H1 (cell line): ENCODE results near the gene SNRPA1. TPM values are rescaled to one million over a fixed set of nuclear protein-coding genes. Genes with fewer than 3 reads are reported as not detected.

ENCODE experiments used
- ASH2L ChIP-seq: fragments of 200-600, 300-600 bp; sonication (generic); IDR thresholded peaks from one replicate; pipeline ENCODE4 v1.7.1; 2017; ENCODE audit warnings: low read length
- BCL11A ChIP-seq, 2 experiments: IDR thresholded peaks; one replicate each; pipeline ENCODE4 v1.6.1; 2011; ENCODE audit warnings: low read depth in 2 of 2, low read length in 2 of 2, mild to moderate bottlenecking in 2 of 2
- CTBP2 ChIP-seq: IDR thresholded peaks from 2 replicates; pipeline ENCODE4 v1.7.0; 2011; ENCODE audit warnings: borderline replicate concordance, mild to moderate bottlenecking, moderate library complexity, mixed read lengths, low read length; ENCODE audit not compliant: insufficient read depth, insufficient read length
- EP300 ChIP-seq, 2 experiments: IDR thresholded peaks; 1 replicate in 1 of 2; 2 replicates in 1 of 2; pipeline ENCODE4 v1.6.1; 2011 to 2012; ENCODE audit warnings: low read depth in 2 of 2, low read length in 2 of 2, mild to moderate bottlenecking in 2 of 2, borderline replicate concordance in 1 of 2, inconsistent platforms in 1 of 2, moderate library complexity in 1 of 2
- PHF8 ChIP-seq: fragments of 200-600 bp; sonication (generic); conservative IDR thresholded peaks from 2 replicates; pipeline ENCODE4 v1.7.1; 2012; ENCODE audit warnings: low read depth, mild to moderate bottlenecking, inconsistent platforms, low read length, moderate library complexity
- RFX5 ChIP-seq: IDR thresholded peaks from 2 replicates; pipeline ENCODE4 v1.6.1; 2011; ENCODE audit warnings: low read depth, low read length, improper control_type of control experiment, borderline replicate concordance
- RNF2 ChIP-seq: fragments of 200-900, 300-1000 bp; sonication (generic); IDR thresholded peaks from 2 replicates; pipeline ENCODE4 v1.7.1; 2016; ENCODE audit warnings: borderline replicate concordance, low read depth, mild to moderate bottlenecking, antibody characterized with exemption, low read length; ENCODE audit not compliant: poor library complexity, severe bottlenecking; ENCODE audit errors: missing control alignments
- SIN3A ChIP-seq, 2 experiments: IDR thresholded peaks in 1 of 2; conservative IDR thresholded peaks in 1 of 2; 2 replicates each; pipeline ENCODE4 v1.6.1; 2011 to 2012; ENCODE audit warnings: low read length in 2 of 2, improper control_type of control experiment in 1 of 2, low read depth in 1 of 2, mild to moderate bottlenecking in 1 of 2
- SP1 ChIP-seq: IDR thresholded peaks from 2 replicates; pipeline ENCODE4 v1.6.1; 2011; ENCODE audit warnings: low read depth, low read length
- ZNF274 ChIP-seq: IDR thresholded peaks from 2 replicates; pipeline ENCODE4 v1.7.0; 2012; ENCODE audit warnings: low read length, borderline replicate concordance; ENCODE audit errors: extremely low read depth
- polyA plus RNA-seq, 7 experiments: library from polyadenylated mRNA; depleted of rRNA in 3 of 7; stranded (reverse) in 5 of 7; unstranded in 2 of 7; fragments of >200 nt in 5 of 7; fragments of 200-250 nt in 2 of 7; gene quantifications; 1 replicate in 5 of 7; 2 replicates in 1 of 7; 4 replicates in 1 of 7; pipeline versions ENCODE4 v1.2.1 to v1.2.3, GENCODE V29; 2011 to 2013; ENCODE audit warnings: missing spikeins in 2 of 7, mixed read lengths in 2 of 7
- total RNA-seq: library from RNA; stranded (reverse); fragmentation: NEBNext Ultra II Directional; extraction: Animal tissue kit (Norgen Biotek cat#: 25700); gene quantifications from 2 replicates; pipeline ENCODE4 v1.2.1, GENCODE V29; 2021
- TF ChIP-seq, protein P1 (sequence below): fragments of 300-600 bp; sonication (generic); IDR thresholded peaks from 2 replicates; pipeline ENCODE4 v1.7.1; 2012; ENCODE audit warnings: low read length, moderate library complexity, mild to moderate bottlenecking, inconsistent platforms; ENCODE audit not compliant: insufficient replicate concordance

Gene SNRPA1
- total and polyA plus RNA-seq, 2 of the 8 experiments (the other 6 are each of a cell fraction or from before 2014, with no cell fraction given): 140 to 221 TPM

DNA sequence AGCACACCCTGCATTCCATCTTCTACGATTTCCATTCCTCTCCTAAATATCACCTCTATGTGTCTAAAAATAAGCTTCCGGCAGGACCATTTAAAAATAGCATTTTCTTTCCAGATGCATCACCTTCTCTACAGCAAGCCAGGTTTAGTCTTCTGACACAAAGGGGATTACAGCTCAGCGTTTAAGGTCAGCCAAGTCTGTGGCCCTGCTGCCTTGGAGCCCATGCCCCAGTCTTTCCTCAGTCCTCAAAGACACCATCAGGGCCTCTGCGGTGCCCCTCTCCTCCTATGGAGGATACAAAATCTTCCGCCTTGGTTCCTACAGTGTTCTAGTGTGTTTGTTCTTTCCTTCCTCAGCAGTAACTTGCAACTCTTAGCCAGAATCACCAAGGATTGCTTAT lies 21.5 kb downstream of the SNRPA1 start (continued):
- TF ChIP-seq, protein P1, sequence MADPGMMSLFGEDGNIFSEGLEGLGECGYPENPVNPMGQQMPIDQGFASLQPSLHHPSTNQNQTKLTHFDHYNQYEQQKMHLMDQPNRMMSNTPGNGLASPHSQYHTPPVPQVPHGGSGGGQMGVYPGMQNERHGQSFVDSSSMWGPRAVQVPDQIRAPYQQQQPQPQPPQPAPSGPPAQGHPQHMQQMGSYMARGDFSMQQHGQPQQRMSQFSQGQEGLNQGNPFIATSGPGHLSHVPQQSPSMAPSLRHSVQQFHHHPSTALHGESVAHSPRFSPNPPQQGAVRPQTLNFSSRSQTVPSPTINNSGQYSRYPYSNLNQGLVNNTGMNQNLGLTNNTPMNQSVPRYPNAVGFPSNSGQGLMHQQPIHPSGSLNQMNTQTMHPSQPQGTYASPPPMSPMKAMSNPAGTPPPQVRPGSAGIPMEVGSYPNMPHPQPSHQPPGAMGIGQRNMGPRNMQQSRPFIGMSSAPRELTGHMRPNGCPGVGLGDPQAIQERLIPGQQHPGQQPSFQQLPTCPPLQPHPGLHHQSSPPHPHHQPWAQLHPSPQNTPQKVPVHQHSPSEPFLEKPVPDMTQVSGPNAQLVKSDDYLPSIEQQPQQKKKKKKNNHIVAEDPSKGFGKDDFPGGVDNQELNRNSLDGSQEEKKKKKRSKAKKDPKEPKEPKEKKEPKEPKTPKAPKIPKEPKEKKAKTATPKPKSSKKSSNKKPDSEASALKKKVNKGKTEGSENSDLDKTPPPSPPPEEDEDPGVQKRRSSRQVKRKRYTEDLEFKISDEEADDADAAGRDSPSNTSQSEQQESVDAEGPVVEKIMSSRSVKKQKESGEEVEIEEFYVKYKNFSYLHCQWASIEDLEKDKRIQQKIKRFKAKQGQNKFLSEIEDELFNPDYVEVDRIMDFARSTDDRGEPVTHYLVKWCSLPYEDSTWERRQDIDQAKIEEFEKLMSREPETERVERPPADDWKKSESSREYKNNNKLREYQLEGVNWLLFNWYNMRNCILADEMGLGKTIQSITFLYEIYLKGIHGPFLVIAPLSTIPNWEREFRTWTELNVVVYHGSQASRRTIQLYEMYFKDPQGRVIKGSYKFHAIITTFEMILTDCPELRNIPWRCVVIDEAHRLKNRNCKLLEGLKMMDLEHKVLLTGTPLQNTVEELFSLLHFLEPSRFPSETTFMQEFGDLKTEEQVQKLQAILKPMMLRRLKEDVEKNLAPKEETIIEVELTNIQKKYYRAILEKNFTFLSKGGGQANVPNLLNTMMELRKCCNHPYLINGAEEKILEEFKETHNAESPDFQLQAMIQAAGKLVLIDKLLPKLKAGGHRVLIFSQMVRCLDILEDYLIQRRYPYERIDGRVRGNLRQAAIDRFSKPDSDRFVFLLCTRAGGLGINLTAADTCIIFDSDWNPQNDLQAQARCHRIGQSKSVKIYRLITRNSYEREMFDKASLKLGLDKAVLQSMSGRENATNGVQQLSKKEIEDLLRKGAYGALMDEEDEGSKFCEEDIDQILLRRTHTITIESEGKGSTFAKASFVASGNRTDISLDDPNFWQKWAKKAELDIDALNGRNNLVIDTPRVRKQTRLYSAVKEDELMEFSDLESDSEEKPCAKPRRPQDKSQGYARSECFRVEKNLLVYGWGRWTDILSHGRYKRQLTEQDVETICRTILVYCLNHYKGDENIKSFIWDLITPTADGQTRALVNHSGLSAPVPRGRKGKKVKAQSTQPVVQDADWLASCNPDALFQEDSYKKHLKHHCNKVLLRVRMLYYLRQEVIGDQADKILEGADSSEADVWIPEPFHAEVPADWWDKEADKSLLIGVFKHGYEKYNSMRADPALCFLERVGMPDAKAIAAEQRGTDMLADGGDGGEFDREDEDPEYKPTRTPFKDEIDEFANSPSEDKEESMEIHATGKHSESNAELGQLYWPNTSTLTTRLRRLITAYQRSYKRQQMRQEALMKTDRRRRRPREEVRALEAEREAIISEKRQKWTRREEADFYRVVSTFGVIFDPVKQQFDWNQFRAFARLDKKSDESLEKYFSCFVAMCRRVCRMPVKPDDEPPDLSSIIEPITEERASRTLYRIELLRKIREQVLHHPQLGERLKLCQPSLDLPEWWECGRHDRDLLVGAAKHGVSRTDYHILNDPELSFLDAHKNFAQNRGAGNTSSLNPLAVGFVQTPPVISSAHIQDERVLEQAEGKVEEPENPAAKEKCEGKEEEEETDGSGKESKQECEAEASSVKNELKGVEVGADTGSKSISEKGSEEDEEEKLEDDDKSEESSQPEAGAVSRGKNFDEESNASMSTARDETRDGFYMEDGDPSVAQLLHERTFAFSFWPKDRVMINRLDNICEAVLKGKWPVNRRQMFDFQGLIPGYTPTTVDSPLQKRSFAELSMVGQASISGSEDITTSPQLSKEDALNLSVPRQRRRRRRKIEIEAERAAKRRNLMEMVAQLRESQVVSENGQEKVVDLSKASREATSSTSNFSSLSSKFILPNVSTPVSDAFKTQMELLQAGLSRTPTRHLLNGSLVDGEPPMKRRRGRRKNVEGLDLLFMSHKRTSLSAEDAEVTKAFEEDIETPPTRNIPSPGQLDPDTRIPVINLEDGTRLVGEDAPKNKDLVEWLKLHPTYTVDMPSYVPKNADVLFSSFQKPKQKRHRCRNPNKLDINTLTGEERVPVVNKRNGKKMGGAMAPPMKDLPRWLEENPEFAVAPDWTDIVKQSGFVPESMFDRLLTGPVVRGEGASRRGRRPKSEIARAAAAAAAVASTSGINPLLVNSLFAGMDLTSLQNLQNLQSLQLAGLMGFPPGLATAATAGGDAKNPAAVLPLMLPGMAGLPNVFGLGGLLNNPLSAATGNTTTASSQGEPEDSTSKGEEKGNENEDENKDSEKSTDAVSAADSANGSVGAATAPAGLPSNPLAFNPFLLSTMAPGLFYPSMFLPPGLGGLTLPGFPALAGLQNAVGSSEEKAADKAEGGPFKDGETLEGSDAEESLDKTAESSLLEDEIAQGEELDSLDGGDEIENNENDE: no peak
- TF ChIP-seq SP1 (no peak), CTBP2 (no peak), ASH2L (no peak), RNF2 (no peak), SIN3A (conservative IDR thresholded peaks at IDR 0.05 in 1 of 2, IDR thresholded peaks at IDR 0.05 in 1 of 2; ENCODE audit: low read depth in 1 of 2, low read length in 2 of 2) (no peak), ZNF274 (no peak), BCL11A (IDR thresholded peaks at IDR 0.05; ENCODE audit: low read depth in 2 of 2, low read length in 2 of 2) (no peak), PHF8 (no peak), RFX5 (no peak), EP300 (IDR thresholded peaks at IDR 0.05; ENCODE audit: borderline replicate concordance in 1 of 2, low read depth in 2 of 2, low read length in 2 of 2) (no peak)
